A673 (cell line): ENCODE results near the gene GAK. TPM values are rescaled to one million over a fixed set of nuclear protein-coding genes. Genes with fewer than 3 reads are reported as not detected.
"Not testable (repeated sequence)": the region's sequence is repeated elsewhere in the genome, so short reads cannot be mapped to it uniquely, and the experiment has no call there.

Experiments
- BruUV-seq: library from RNA; stranded (reverse); fragments of 400-500 nt; replicated peaks from 2 replicates; lab custom pipeline; 2021; lab: Mats Ljungman, UMichigan
- CTCF ChIA-PET: fragments of 300-600 bp; sonication (Branson Sonifier 250); formaldehyde crosslinking; loops from one replicate; lab custom pipeline; 2022; ENCODE audit warnings: antibody characterized with exemption; lab: Charles Lee
- POLR2A ChIA-PET: fragments of 300-600 bp; sonication (Branson Sonifier 250); formaldehyde crosslinking; loops from one replicate; lab custom pipeline; 2022; ENCODE audit warnings: antibody characterized with exemption; ENCODE audit not compliant: low non-redundant PET; lab: Charles Lee
- DNase-seq: peaks from one replicate; pipeline ENCODE4 v3.0.0-alpha.2; 2015; ENCODE audit warnings: low spot score
- H3K27ac ChIP-seq: fragments of 200-600 bp; sonication (generic); 2 replicates; pipeline ENCODE4 v1.5.1; 2016; ENCODE audit warnings: mixed run types, low read depth, mild to moderate bottlenecking, mixed read lengths, antibody characterized with exemption, low read length; ENCODE audit not compliant: poor library complexity, severe bottlenecking
- H3K27me3 ChIP-seq: fragments of 200-600 bp; sonication (generic); replicated peaks from 2 replicates; pipeline ENCODE4 v1.6.1; 2017; ENCODE audit warnings: mixed run types, low read depth, mild to moderate bottlenecking, mixed read lengths, antibody characterized with exemption, low read length; ENCODE audit not compliant: insufficient read depth, poor library complexity
- H3K36me3 ChIP-seq: fragments of 200-600 bp; sonication (generic); 2 replicates; pipeline ENCODE4 v1.6.1; 2016; ENCODE audit warnings: mixed run types, mild to moderate bottlenecking, mixed read lengths, antibody characterized with exemption, low read length; ENCODE audit not compliant: insufficient read depth, poor library complexity, severe bottlenecking
- H3K4me1 ChIP-seq: fragments of 200-600 bp; sonication (generic); 2 replicates; pipeline ENCODE4 v1.6.1; 2017; ENCODE audit warnings: mixed run types, mild to moderate bottlenecking, mixed read lengths, antibody characterized with exemption, low read length; ENCODE audit not compliant: insufficient read depth, poor library complexity, severe bottlenecking
- H3K4me3 ChIP-seq: fragments of 200-600 bp; sonication (generic); 2 replicates; pipeline ENCODE4 v1.5.1; 2016; ENCODE audit warnings: low read depth, mixed run types, mild to moderate bottlenecking, mixed read lengths, low read length; ENCODE audit not compliant: poor library complexity, severe bottlenecking
- H3K9me3 ChIP-seq: fragments of 200-600 bp; sonication (generic); 2 replicates; pipeline ENCODE4 v1.6.1; 2016; ENCODE audit warnings: mixed run types, low read depth, mild to moderate bottlenecking, mixed read lengths, antibody characterized with exemption, low read length; ENCODE audit not compliant: poor library complexity, severe bottlenecking
- CTCF ChIP-seq: fragments of 300-800, 200-600 bp; sonication (generic); conservative IDR thresholded peaks from 2 replicates; pipeline ENCODE4 v1.5.1; 2017; ENCODE audit warnings: low read depth, mild to moderate bottlenecking, antibody characterized with exemption, low read length, moderate library complexity, mixed read lengths
- EZH2 ChIP-seq: fragments of 200-600 bp; sonication (generic); IDR thresholded peaks from 2 replicates; pipeline ENCODE4 v1.6.1; 2017; ENCODE audit warnings: borderline replicate concordance, low read depth, mild to moderate bottlenecking, mixed read lengths, antibody characterized with exemption, low read length; ENCODE audit not compliant: poor library complexity, severe bottlenecking
- intact Hi-C: fragments of 100-400 bp; cut with micrococcal nuclease; formaldehyde crosslinking; loops from one replicate; pipeline ENCODE4 v1.10.0; 2022; ENCODE audit not compliant: unreplicated experiment
- total RNA-seq: library from RNA; stranded (reverse); gene quantifications from 2 replicates; pipeline ENCODE4 v1.2.3, GENCODE V29; 2021

The GAK gene
- total RNA-seq, 1 experiment from 2014 or later: 96.2 TPM

DNA sequence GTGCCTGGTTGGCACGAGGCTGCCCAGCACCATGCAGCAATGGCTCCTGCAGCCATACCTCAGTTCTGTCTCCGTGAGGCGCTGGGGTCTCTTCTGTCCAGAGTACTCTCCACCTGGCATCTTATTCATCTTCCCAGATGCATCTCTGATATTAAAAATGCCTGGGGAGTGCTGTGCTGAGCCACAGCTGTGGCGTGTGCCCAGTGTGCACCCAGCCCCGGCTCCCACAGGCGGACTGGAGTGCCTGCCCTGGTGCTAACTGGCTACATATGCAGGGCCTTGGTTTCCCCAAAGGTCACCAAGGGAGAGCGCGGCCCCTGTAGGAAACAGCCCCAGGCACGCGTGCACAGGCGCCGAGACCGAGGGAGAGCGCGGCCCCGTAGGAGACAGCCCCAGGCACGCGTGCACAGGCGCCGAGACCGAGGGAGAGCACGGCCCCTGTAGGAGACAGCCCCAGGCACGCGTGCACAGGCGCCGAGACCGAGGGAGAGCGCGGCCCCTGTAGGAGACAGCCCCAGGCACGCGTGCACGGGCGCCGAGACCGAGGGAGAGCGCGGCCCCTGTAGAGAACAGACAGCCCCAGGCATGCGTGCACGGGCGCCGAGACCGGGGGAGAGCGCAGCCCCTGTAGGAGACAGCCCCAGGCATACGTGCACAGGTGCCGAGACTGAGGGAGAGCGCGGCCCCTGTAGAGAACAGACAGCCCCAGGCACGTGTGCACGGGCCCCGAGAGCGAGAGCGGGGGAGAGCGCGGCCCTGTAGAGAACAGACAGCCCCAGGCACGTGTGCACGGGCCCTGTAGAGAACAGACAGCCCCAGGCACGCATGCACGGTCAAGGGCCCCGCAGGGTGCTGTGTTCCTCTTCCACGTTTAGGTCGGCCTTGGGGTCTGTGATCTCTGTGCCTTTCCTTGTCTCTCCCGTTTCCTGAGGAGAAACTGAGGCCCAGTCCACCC, 14.7 kb upstream of the GAK start:
- no peak for TF ChIP-seq CTCF
- no peak for TF ChIP-seq EZH2
- Histone ChIP-seq H3K4me3 (no peak overlapping the region), H3K4me1 (no peaks in the 10 kb centered on the region), H3K27ac (no peak overlapping the region), H3K27me3 (peaks cover 2% of the 10 kb centered on the region), H3K9me3 (no peaks in the 10 kb centered on the region), H3K36me3 (no peaks in the 10 kb centered on the region)
- intact Hi-C loops: no loop called here
- ChIA-PET CTCF (no interaction called here), POLR2A (no interaction called here)
- no peak for DNase-seq
- BruUV-seq: no TSS peak

DNA sequence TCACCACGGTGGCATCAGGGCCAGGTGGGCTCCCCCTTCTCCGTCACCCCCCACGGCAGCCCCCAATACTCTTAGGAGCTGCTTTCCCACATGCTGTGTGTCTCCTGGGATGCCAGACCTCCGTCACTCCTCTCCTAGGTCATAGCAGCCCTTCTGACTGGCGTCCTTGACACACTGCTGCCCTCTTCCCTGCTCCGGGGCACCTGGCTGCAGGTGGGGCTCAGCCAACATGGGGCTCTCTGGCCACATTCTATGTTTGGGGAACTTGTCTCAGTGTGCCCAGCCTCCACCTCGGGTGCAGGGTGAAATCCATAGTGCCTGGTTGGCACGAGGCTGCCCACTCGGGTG, 14.0 kb upstream of the GAK start:
- no peak for TF ChIP-seq EZH2
- ChIA-PET CTCF (no interaction called here), POLR2A (no interaction called here)
- intact Hi-C loops: no loop called here
- H3K4me1 ChIP-seq: no peaks in the 10 kb centered on the region
- no TSS peak for BruUV-seq
- H3K4me3 ChIP-seq: no peak overlapping the region
- H3K27me3 ChIP-seq: peaks cover 2% of the 10 kb centered on the region
- no peaks in the 10 kb centered on the region for H3K9me3 ChIP-seq
- no peaks in the 10 kb centered on the region for H3K36me3 ChIP-seq
- H3K27ac ChIP-seq: no peak overlapping the region
- no peak for DNase-seq

- Histone ChIP-seq H3K36me3 (no peaks in the 10 kb centered on the region), H3K9me3 (no peaks in the 10 kb centered on the region), H3K27me3 (peaks cover 2% of the 10 kb centered on the region), H3K4me1 (no peaks in the 10 kb centered on the region), H3K4me3 (no peak overlapping the region), H3K27ac (no peak overlapping the region)
- DNase-seq: no peak
- intact Hi-C loops: no loop called here
- no TSS peak for BruUV-seq
- CTCF ChIA-PET: no interaction called here
- POLR2A ChIA-PET: no interaction called here
- no peak for TF ChIP-seq CTCF
- TF ChIP-seq EZH2: no peak
Measured at GRCh38 chr4:945274-946102, 13.4 kb upstream of the GAK start.

DNA sequence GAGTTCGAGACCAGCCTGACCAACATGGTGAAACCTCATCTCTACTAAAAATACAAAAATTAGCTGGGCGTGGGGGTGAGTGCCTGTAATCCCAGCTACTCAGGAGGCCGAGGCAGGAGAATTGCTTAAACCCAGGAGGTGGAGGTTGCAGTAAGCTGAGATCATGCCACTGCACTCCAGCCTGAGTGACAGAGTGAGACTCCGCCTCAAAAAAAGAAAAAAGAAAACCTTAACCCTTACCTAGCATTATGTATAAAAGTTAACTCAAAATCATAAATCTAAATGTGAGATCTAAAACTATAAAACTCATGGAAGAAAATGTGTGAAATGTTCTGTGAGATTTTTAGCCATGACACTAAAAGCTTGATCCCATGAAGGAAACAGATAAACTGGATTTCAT, 7.4 kb upstream of the GAK start:
- intact Hi-C loops, H3K4me3 ChIP-seq, H3K27me3 ChIP-seq, POLR2A ChIA-PET, H3K4me1 ChIP-seq, H3K9me3 ChIP-seq, DNase-seq, H3K27ac ChIP-seq, BruUV-seq, H3K36me3 ChIP-seq, CTCF ChIA-PET: not testable (repeated sequence)
